Activated CD4-positive, alpha-beta T cell treated with anti-CD3 and anti-CD28 coated beads for 24 hours (primary cell): ENCODE measurements around the gene EMX1.
A peak's percentile ranks its signal among the peaks of the same experiment; 100 is the strongest.

Source experiments
- DNase-seq, 2 donors: peaks; one replicate each; pipeline ENCODE4 v3.0.0-alpha.2; 2020; ENCODE audit warnings: low read depth in 2 of 2

EMX1 gene

GRCh38 chr2:72958542-72959385 is 41.4 kb downstream of the EMX1 start:
- no peak for DNase-seq

GRCh38 chr2:72959554-72959953 is 42.2 kb downstream of the EMX1 start:
- DNase-seq: no peak

GRCh38 chr2:72959995-72960981 is 43.0 kb downstream of the EMX1 start:
- no peak for DNase-seq

- no peak for DNase-seq
Observed at GRCh38 chr2:72961036-72961720, 43.9 kb downstream of the EMX1 start.

- DNase-seq: no peak
Observed at GRCh38 chr2:72961853-72962468, 44.6 kb downstream of the EMX1 start.

- no peak for DNase-seq
Observed at GRCh38 chr2:72962911-72963310, 45.6 kb downstream of the EMX1 start.

- DNase-seq: no peak
Observed at GRCh38 chr2:72963423-72964145, 46.3 kb downstream of the EMX1 start.

GRCh38 chr2:72964146-72964525 is 46.8 kb downstream of the EMX1 start:
- DNase-seq: no peak

- DNase-seq: no peak
Observed at GRCh38 chr2:72965016-72965415, 47.7 kb downstream of the EMX1 start.

- DNase-seq: no peak
Observed at GRCh38 chr2:72965770-72966450, 48.6 kb downstream of the EMX1 start.

GRCh38 chr2:72968286-72968685 is 51.0 kb downstream of the EMX1 start:
- no peak for DNase-seq

- DNase-seq: no peak
Observed at GRCh38 chr2:72969706-72970105, 52.4 kb downstream of the EMX1 start.

- DNase-seq: no peak
Observed at GRCh38 chr2:72971036-72971435, 53.7 kb downstream of the EMX1 start.

GRCh38 chr2:72972352-72973136 is 55.2 kb downstream of the EMX1 start:
- DNase-seq: no peak

GRCh38 chr2:72973137-72973535 is 55.8 kb downstream of the EMX1 start:
- no peak for DNase-seq

GRCh38 chr2:72973566-72974435 is 56.5 kb downstream of the EMX1 start:
- peak in 1 of 2 donors; percentile 8 for DNase-seq

GRCh38 chr2:72974436-72974754 is 57.1 kb downstream of the EMX1 start:
- DNase-seq: no peak

- no peak for DNase-seq
Observed at GRCh38 chr2:72975017-72975416, 57.7 kb downstream of the EMX1 start.

- DNase-seq: no peak
Observed at GRCh38 chr2:72979896-72980295, 62.6 kb downstream of the EMX1 start.
